ENCODE data around the gene PXDN.

The PXDN gene

GRCh38 chr2:1752751-1753150 lies 8.4 kb upstream of the PXDN start:
- Mint-ChIP-seq H3K9me3 (peaks cover 3% of the 10 kb centered on the region), H3K27ac (no peak overlapping the region), H3K27me3 (peaks cover 4% of the 10 kb centered on the region), H3K36me3 (no peaks in the 10 kb centered on the region), H3K4me1 (peaks cover 2% of the 10 kb centered on the region), H3K4me3 (no peak overlapping the region)
- ATAC-seq (ENCODE audit: low read depth) (no peak), DNase-seq (ENCODE audit: low spot score in 2 of 2) (no peak)

- Mint-ChIP-seq H3K4me1 (peaks cover 2% of the 10 kb centered on the region), H3K27me3 (peaks cover 10% of the 10 kb centered on the region)
- ATAC-seq (ENCODE audit: low read depth), result no peak
Observed at GRCh38 chr2:1751767-1752725, 7.7 kb upstream of the PXDN start.

DNA sequence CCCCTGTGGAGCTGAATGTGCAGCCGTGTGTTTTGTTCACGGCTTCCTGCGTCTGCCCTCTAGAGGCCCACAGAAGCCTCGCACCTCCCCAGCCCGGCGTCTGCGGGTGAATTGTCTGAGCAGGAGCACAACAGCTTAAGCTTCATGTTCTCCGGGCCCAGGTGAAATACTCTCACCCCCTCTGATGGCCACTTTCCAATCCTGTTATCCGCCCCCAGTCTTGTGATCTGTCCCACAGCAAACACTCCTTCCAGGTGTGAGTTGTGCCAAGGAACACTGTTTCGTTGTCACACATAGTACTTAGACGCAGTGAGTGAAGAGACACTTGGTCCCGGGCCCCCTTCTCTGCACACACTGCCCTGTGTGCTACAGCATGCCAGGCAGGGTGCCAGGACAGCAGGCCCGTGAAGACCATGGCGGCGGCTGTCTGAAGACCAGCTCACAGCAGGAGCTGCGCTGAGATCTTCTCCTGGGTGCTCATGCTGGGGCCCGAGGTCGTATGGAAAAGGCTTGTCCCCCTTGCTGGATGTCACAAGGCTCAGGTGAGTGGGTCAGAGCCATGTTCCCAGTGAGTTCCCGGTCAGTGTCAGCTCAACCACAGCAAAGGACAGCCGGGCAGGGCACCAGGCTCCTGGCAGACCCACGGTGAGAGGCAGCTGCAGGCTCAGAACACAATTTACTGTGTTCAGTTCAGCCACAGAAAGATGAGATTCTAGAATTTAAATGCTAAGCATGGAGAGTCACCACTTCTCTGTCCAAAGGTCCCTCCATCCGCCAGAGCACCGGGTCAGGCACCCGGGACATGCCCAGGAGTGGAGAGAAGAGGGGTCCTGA lies 6.8 kb upstream of the PXDN start:
- no peak overlapping the region for H3K4me3 Mint-ChIP-seq
- peaks cover 17% of the 10 kb centered on the region for H3K27me3 Mint-ChIP-seq
- no peak overlapping the region for H3K27ac Mint-ChIP-seq
- DNase-seq (ENCODE audit: low spot score in 2 of 2) (no peak), ATAC-seq (ENCODE audit: low read depth) (no peak)
- peaks cover 2% of the 10 kb centered on the region for H3K4me1 Mint-ChIP-seq
- H3K36me3 Mint-ChIP-seq, result no peaks in the 10 kb centered on the region
- peaks cover 5% of the 10 kb centered on the region for H3K9me3 Mint-ChIP-seq

More at GRCh38 chr2:1751767-1752725, 7.7 kb upstream of the PXDN start:
- no peak overlapping the region for H3K4me3 Mint-ChIP-seq
- no peaks in the 10 kb centered on the region for H3K36me3 Mint-ChIP-seq
- peaks cover 3% of the 10 kb centered on the region for H3K9me3 Mint-ChIP-seq
- no peak for DNase-seq (ENCODE audit: low spot score in 2 of 2)
- H3K27ac Mint-ChIP-seq, result no peak overlapping the region

GRCh38 chr2:1750270-1750932 lies 6.1 kb upstream of the PXDN start:
- Mint-ChIP-seq H3K27me3 (peaks cover 19% of the 10 kb centered on the region), H3K4me3 (no peak overlapping the region), H3K9me3 (peaks cover 2% of the 10 kb centered on the region), H3K4me1 (peaks cover 2% of the 10 kb centered on the region), H3K27ac (no peak overlapping the region), H3K36me3 (no peaks in the 10 kb centered on the region)
- DNase-seq (ENCODE audit: low spot score in 2 of 2) (no peak), ATAC-seq (ENCODE audit: low read depth) (no peak)

- no peak for ATAC-seq (ENCODE audit: low read depth)
- no peak for DNase-seq (ENCODE audit: low spot score in 2 of 2)
- peaks cover 2% of the 10 kb centered on the region for H3K9me3 Mint-ChIP-seq
- H3K27ac Mint-ChIP-seq, result no peak overlapping the region
- peaks cover 19% of the 10 kb centered on the region for H3K27me3 Mint-ChIP-seq
- H3K4me3 Mint-ChIP-seq, result no peak overlapping the region
- peaks cover 2% of the 10 kb centered on the region for H3K4me1 Mint-ChIP-seq
- H3K36me3 Mint-ChIP-seq, result no peaks in the 10 kb centered on the region
Observed at GRCh38 chr2:1749489-1750119, 5.3 kb upstream of the PXDN start.

GRCh38 chr2:1748741-1749488 lies 4.6 kb upstream of the PXDN start:
- DNase-seq (ENCODE audit: low spot score in 2 of 2) (no peak), ATAC-seq (ENCODE audit: low read depth) (no peak)
- peaks cover 2% of the 10 kb centered on the region for H3K4me1 Mint-ChIP-seq
- peaks cover 2% of the 10 kb centered on the region for H3K9me3 Mint-ChIP-seq
- H3K4me3 Mint-ChIP-seq, result no peak overlapping the region
- peaks cover 19% of the 10 kb centered on the region for H3K27me3 Mint-ChIP-seq
- H3K36me3 Mint-ChIP-seq, result no peaks in the 10 kb centered on the region
- no peak overlapping the region for H3K27ac Mint-ChIP-seq

DNA sequence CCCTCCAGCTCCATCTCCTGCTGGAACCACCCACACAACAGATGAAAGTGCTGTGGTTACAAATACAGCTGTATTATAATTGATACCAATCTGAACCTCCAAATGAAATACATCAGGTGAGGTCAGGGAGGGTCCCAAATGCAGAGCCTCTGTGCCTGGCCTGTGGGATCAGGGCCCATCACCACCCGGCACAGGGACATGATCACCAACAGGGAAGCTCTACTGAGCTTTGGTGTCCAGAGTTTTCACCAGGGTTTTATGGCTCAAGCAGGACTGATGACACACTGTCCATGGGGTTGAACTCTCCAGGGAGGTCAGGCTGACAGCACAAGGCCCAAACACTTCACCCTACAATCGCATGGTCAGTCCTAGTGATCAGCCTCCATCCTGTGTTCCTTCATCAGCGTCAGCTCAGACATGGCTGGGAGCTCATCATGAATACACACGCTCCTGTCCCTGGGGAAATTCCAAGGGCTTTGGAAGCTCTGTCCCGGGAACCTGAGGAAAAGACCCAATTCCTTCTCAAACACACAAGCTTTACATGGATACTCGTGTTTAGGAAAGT lies 3.9 kb upstream of the PXDN start:
- peaks cover 19% of the 10 kb centered on the region for H3K27me3 Mint-ChIP-seq
- no peaks in the 10 kb centered on the region for H3K36me3 Mint-ChIP-seq
- DNase-seq (ENCODE audit: low spot score in 2 of 2), result no peak
- no peak for ATAC-seq (ENCODE audit: low read depth)
- peaks cover 2% of the 10 kb centered on the region for H3K9me3 Mint-ChIP-seq
- no peak overlapping the region for H3K4me3 Mint-ChIP-seq
- H3K27ac Mint-ChIP-seq, result no peak overlapping the region
- peaks cover 2% of the 10 kb centered on the region for H3K4me1 Mint-ChIP-seq

DNA sequence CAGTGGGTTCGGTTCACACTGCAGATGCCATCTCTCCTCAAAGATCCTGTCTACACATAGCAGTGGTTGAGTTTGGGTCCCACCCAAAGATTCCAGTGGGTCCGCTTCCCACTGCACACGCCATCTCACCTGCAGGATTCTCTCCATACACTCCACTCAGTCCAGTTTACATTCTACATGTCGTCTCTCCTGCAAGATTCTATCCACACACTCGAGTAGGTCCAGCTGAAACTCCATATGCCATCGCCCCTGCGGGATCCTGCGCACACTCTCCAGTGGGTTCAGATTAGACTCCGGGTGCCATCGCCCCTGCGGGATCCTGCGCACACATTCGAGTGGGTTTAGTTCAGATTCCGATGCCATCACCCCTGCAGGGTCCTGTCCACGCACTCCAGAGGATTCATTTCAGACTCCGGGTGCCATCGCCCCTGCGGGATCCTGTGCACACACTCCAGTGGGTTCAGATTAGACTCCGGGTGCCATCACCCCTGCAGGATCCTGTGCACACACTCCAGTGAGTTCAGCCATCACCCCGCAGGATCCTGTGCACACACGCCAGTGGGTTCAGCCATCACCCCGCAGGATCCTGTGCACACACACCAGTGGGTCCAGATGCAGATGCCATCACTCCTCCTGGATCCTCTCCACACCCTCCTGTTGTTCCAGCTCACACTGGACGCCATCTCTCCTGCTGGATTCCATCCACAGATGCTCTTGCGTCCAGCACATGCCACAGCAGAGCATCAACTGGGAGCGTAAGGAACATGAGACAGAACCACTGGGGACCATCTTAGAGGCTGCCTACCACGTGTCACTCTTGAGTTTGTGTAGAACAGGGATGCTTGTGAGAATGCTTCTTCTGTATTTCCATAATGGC lies 3.0 kb upstream of the PXDN start:
- Mint-ChIP-seq H3K4me3 (no peak overlapping the region), H3K4me1 (peaks cover 2% of the 10 kb centered on the region), H3K9me3 (peaks cover 2% of the 10 kb centered on the region), H3K36me3 (no peaks in the 10 kb centered on the region), H3K27ac (no peak overlapping the region), H3K27me3 (peaks cover 22% of the 10 kb centered on the region)
- ATAC-seq (ENCODE audit: low read depth) (no peak), DNase-seq (ENCODE audit: low spot score in 2 of 2) (no peak)

GRCh38 chr2:1746174-1747064 lies 2.1 kb upstream of the PXDN start:
- Mint-ChIP-seq H3K4me3 (no peak overlapping the region), H3K27ac (no peak overlapping the region), H3K27me3 (peaks cover 25% of the 10 kb centered on the region), H3K36me3 (no peaks in the 10 kb centered on the region), H3K9me3 (peaks cover 2% of the 10 kb centered on the region), H3K4me1 (peaks cover 2% of the 10 kb centered on the region)
- ATAC-seq (ENCODE audit: low read depth) (no peak), DNase-seq (ENCODE audit: low spot score in 2 of 2) (no peak)

DNA sequence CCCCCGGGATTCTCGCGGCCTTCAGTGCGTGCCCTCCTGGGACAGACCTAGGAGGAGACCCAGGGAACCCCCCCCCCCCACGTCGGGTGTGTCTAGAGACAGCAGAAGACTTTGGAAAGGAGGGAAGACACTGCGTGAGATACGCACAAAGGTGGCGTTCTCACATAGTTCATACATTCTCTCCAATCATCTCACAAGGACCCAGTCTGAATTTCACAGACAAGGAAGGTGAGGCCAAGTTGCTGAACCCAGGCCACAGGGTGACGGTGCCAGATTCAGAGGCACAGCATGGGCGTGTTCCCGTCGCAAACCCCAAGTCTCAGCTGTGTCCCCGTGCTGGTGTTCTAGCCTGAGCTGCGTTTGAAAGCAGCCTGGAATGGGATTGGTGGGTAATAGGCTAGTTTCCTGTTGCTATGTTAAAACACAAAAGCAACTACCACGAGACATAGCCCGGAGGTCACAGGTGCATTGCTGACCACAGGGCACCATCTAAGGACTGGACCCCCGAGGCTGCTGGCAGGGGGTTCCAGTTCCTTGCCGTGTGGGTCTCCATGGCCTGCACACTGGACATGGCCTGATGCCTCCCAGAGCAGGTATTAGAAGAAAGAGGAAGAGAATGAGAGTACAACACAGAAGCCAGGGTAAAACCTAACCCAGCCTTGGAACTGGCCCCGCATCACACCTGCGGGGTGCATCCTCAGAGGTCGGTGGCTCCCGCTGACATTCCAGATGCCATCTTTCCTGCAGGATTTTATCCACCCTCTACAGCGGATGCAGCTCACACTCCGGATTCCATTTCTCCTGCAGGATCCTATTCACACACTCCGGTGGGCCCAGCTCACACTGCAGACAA lies 1.1 kb upstream of the PXDN start:
- DNase-seq (ENCODE audit: low spot score in 2 of 2) (no peak), ATAC-seq (ENCODE audit: low read depth) (no peak)
- H3K27ac Mint-ChIP-seq, result no peak overlapping the region
- H3K27me3 Mint-ChIP-seq, result peaks cover 26% of the 10 kb centered on the region
- no peak overlapping the region for H3K4me3 Mint-ChIP-seq
- H3K4me1 Mint-ChIP-seq, result no peaks in the 10 kb centered on the region
- H3K36me3 Mint-ChIP-seq, result no peaks in the 10 kb centered on the region
- peaks cover 2% of the 10 kb centered on the region for H3K9me3 Mint-ChIP-seq

DNA sequence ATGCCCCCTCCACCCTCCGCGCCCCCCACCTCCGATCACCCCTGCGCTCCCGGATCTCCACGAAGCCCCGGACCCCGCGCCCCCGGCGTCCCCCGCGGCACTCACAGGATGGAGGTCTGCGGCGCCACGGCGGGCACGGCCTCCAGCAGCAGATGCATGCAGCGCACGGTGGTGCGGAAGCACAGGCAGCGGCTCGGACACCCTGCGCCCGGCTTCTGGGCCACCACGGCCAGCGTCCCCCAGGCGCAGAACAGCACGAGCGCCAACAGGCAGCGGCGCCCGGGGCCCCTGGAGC lies 217 bp downstream of the PXDN start:
- ATAC-seq (ENCODE audit: low read depth) (no peak), DNase-seq (ENCODE audit: low spot score in 2 of 2) (no peak)
- Mint-ChIP-seq H3K36me3 (no peaks in the 10 kb centered on the region), H3K27me3 (peaks cover 26% of the 10 kb centered on the region), H3K4me3 (no peak overlapping the region), H3K9me3 (peaks cover 2% of the 10 kb centered on the region), H3K27ac (no peak overlapping the region), H3K4me1 (no peaks in the 10 kb centered on the region)
